K562 (cell line): ENCODE data around the gene FTH1. TPM values are rescaled to one million over a fixed set of nuclear protein-coding genes. Genes with fewer than 3 reads are reported as not detected.

Experiments used
- DLX4 ChIP-seq: fragments of 250-450 bp; sonication (Bioruptor Pico); IDR thresholded peaks from 2 replicates; pipeline ENCODE4 v1.6.1; 2021; ENCODE audit warnings: mild to moderate bottlenecking
- KAT8 ChIP-seq: fragments of 450-650 bp; IDR thresholded peaks from 2 replicates; pipeline ENCODE4 v1.6.1; 2016; ENCODE audit warnings: low read depth, mild to moderate bottlenecking
- NR4A1 ChIP-seq, 2 experiments: fragments of 250-450 bp in 1 of 2; fragments of 450-650 bp in 1 of 2; sonication (Bioruptor Pico) in 1 of 2; IDR thresholded peaks; 2 replicates each; pipeline versions ENCODE4 v1.4.0 to v1.6.1; 2016 to 2020; ENCODE audit warnings: mild to moderate bottlenecking in 2 of 2, missing compliant biosample characterization in 1 of 2, missing genetic modification characterization in 1 of 2, moderate library complexity in 1 of 2
- PPARD ChIP-seq: fragments of 250-450 bp; sonication (Bioruptor Pico); IDR thresholded peaks from 2 replicates; pipeline ENCODE4 v1.8.0; 2022; ENCODE audit warnings: inconsistent platforms, mild to moderate bottlenecking, moderate library complexity
- SFPQ ChIP-seq: fragments of 200-400 bp; formaldehyde crosslinking; IDR thresholded peaks from 2 replicates; pipeline ENCODE4 v1.6.1; 2017; ENCODE audit warnings: mild to moderate bottlenecking, low read depth, low read length, moderate library complexity
- TEAD4 ChIP-seq, 2 experiments: sonication (generic) in 1 of 2; formaldehyde crosslinking in 1 of 2; IDR thresholded peaks; 2 replicates each; pipeline versions ENCODE4 v1.6.1 to v1.8.0; 2012 to 2022; ENCODE audit warnings: borderline replicate concordance in 1 of 2, inconsistent platforms in 1 of 2, low read length in 1 of 2, mild to moderate bottlenecking in 1 of 2, missing genetic modification reagents in 1 of 2
- TFAP4 ChIP-seq: sonication (generic); formaldehyde crosslinking; IDR thresholded peaks from 2 replicates; pipeline ENCODE4 v1.8.0; 2022; ENCODE audit warnings: missing genetic modification reagents, mild to moderate bottlenecking, moderate library complexity, borderline replicate concordance
- XRCC4 ChIP-seq: IDR thresholded peaks from one replicate; pipeline ENCODE4 v1.6.1; 2011; ENCODE audit not compliant: insufficient read depth, insufficient read length; ENCODE audit errors: extremely low read depth
- ZBED1 ChIP-seq: IDR thresholded peaks from 2 replicates; pipeline ENCODE4 v1.6.1; 2014
- ZNF639 ChIP-seq, 2 experiments: fragments of 200-800 bp in 1 of 2; sonication (Bioruptor generic) in 1 of 2; sonication (generic) in 1 of 2; formaldehyde crosslinking in 1 of 2; IDR thresholded peaks in 1 of 2; conservative IDR thresholded peaks in 1 of 2; 2 replicates each; pipeline versions ENCODE4 v1.5.0 to v1.6.1; 2016 to 2020; ENCODE audit warnings: missing compliant biosample characterization in 1 of 2, missing genetic modification characterization in 1 of 2, missing genetic modification reagents in 1 of 2
- polyA plus RNA-seq, 8 experiments: library from polyadenylated mRNA; depleted of rRNA in 4 of 8; stranded (reverse) in 5 of 8; unstranded in 3 of 8; fragments of >200 nt; fragmentation: Nextera tagmentation in 2 of 8; fragmentation: Illumina TruSeq in 1 of 8; extraction: Ambion mirVana in 2 of 8; extraction: Trizol in 1 of 8; gene quantifications; 2 replicates each; pipeline versions ENCODE4 v1.2.1 to v1.2.3, GENCODE V29; 2011 to 2014; ENCODE audit warnings: inconsistent platforms in 1 of 8, missing spikeins in 1 of 8
- total RNA-seq, 7 experiments: library from RNA; depleted of rRNA in 6 of 7; stranded (reverse); fragments of >200 nt in 6 of 7; fragmentation: Illumina TruSeq in 2 of 7; extraction: Trizol in 2 of 7; gene quantifications; 2 replicates each; pipeline versions ENCODE4 v1.2.1 to v1.2.3, GENCODE V29; 2011 to 2021; ENCODE audit warnings: low replicate concordance in 1 of 7
- TF ChIP-seq, protein P1 (sequence below): sonication (generic); formaldehyde crosslinking; IDR thresholded peaks from 2 replicates; pipeline ENCODE4 v1.4.0; 2020; ENCODE audit warnings: mild to moderate bottlenecking, missing genetic modification reagents
- TF ChIP-seq, protein P2 (sequence below), 2 experiments: fragments of 450-650 bp; IDR thresholded peaks; 2 replicates each; pipeline ENCODE4 v1.6.1; 2018; ENCODE audit warnings: mild to moderate bottlenecking in 2 of 2, low read depth in 1 of 2; ENCODE audit not compliant: partially characterized antibody in 2 of 2

Gene FTH1
- total and polyA plus RNA-seq, 9 of the 15 experiments (the other 6 are each of a cell fraction or from before 2014, with no cell fraction given): 370 to 3,146 (median 802) TPM

- TF ChIP-seq SFPQ (no peak), TFAP4 (CRISPR knock-in tag) (peak; percentile 88), TEAD4 (IDR thresholded peaks at IDR 0.05; ENCODE audit: low read length) (peak; percentile 93), TEAD4 (CRISPR knock-in tag; IDR thresholded peaks at IDR 0.05; ENCODE audit: borderline replicate concordance) (no peak), XRCC4 (no peak), KAT8 (no peak), ZNF639 (CRISPR knock-in tag; conservative IDR thresholded peaks at IDR 0.05 in 1 of 2, IDR thresholded peaks at IDR 0.05 in 1 of 2) (no peak), ZBED1 (no peak), PPARD (no peak), DLX4 (no peak), NR4A1 (CRISPR knock-in tag; IDR thresholded peaks at IDR 0.05) (no peak), NR4A1 (tag; IDR thresholded peaks at IDR 0.05) (peak; percentile 58)
- TF ChIP-seq, protein P1, sequence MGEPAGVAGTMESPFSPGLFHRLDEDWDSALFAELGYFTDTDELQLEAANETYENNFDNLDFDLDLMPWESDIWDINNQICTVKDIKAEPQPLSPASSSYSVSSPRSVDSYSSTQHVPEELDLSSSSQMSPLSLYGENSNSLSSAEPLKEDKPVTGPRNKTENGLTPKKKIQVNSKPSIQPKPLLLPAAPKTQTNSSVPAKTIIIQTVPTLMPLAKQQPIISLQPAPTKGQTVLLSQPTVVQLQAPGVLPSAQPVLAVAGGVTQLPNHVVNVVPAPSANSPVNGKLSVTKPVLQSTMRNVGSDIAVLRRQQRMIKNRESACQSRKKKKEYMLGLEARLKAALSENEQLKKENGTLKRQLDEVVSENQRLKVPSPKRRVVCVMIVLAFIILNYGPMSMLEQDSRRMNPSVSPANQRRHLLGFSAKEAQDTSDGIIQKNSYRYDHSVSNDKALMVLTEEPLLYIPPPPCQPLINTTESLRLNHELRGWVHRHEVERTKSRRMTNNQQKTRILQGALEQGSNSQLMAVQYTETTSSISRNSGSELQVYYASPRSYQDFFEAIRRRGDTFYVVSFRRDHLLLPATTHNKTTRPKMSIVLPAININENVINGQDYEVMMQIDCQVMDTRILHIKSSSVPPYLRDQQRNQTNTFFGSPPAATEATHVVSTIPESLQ (CRISPR knock-in tag): 0 out of 2 replicates have a peak, but pooled peaks have one; percentile 77
- TF ChIP-seq, protein P2, sequence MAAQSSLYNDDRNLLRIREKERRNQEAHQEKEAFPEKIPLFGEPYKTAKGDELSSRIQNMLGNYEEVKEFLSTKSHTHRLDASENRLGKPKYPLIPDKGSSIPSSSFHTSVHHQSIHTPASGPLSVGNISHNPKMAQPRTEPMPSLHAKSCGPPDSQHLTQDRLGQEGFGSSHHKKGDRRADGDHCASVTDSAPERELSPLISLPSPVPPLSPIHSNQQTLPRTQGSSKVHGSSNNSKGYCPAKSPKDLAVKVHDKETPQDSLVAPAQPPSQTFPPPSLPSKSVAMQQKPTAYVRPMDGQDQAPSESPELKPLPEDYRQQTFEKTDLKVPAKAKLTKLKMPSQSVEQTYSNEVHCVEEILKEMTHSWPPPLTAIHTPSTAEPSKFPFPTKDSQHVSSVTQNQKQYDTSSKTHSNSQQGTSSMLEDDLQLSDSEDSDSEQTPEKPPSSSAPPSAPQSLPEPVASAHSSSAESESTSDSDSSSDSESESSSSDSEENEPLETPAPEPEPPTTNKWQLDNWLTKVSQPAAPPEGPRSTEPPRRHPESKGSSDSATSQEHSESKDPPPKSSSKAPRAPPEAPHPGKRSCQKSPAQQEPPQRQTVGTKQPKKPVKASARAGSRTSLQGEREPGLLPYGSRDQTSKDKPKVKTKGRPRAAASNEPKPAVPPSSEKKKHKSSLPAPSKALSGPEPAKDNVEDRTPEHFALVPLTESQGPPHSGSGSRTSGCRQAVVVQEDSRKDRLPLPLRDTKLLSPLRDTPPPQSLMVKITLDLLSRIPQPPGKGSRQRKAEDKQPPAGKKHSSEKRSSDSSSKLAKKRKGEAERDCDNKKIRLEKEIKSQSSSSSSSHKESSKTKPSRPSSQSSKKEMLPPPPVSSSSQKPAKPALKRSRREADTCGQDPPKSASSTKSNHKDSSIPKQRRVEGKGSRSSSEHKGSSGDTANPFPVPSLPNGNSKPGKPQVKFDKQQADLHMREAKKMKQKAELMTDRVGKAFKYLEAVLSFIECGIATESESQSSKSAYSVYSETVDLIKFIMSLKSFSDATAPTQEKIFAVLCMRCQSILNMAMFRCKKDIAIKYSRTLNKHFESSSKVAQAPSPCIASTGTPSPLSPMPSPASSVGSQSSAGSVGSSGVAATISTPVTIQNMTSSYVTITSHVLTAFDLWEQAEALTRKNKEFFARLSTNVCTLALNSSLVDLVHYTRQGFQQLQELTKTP (IDR thresholded peaks at IDR 0.05; ENCODE audit: low read depth in 1 of 2, partially characterized antibody in 2 of 2): no peak
Observed at GRCh38 chr11:61919705-61920631, 47.5 kb downstream of the FTH1 start (continued).
